ENCODE measurements around the gene MDH1B. TPM values are rescaled to one million over a fixed set of nuclear protein-coding genes. Genes with fewer than 3 reads are reported as not detected.

MDH1B gene
- total and polyA plus RNA-seq, 7 donors: 0.14 to 1.0 (median 0.30) TPM

- intact Hi-C loops (cut with DNase I): loop anchor here in 1 of 2 donors (5.0 kb wide), 1 partner anchor 673 kb away; no protein-coding TSS in a partner anchor
- ATAC-seq (no peak), DNase-seq (no peak)
- Histone ChIP-seq H3K27me3 (ENCODE audit: insufficient read depth in 3 of 3, low read length in 2 of 3) (no peaks in the 10 kb centered on the region), H3K4me3 (no peak overlapping the region), H3K9me3 (no peaks in the 10 kb centered on the region), H3K4me1 (peaks cover 8% of the 10 kb centered on the region), H3K36me3 (ENCODE audit: insufficient read depth in 1 of 2, low read depth in 1 of 2) (peaks cover 0 to 28% of the 10 kb centered on the region in 2 donors), H3K27ac (no peak overlapping the region)
- 84 to 90% (median 86%) methylated on average over 3 of the region's 3 CpGs for WGBS, 3 donors
- TF ChIP-seq CTCF (IDR thresholded peaks at IDR 0.05): no peak
Measured at GRCh38 chr2:206799083-206799482, 34.0 kb upstream of the MDH1B start.

- no peak for TF ChIP-seq CTCF (IDR thresholded peaks at IDR 0.05)
- ATAC-seq: no peak
- H3K4me3 ChIP-seq: no peak overlapping the region
- H3K36me3 ChIP-seq (ENCODE audit: insufficient read depth in 1 of 2, low read depth in 1 of 2): peaks cover 0 to 37% of the 10 kb centered on the region in 2 donors
- H3K9me3 ChIP-seq: no peaks in the 10 kb centered on the region
- intact Hi-C loops (cut with DNase I): loop anchor here in 1 of 2 donors (5.0 kb wide), 1 partner anchor 674 kb away; no protein-coding TSS in a partner anchor
- no peak for DNase-seq
- WGBS, 3 donors: 81 to 86% (median 83%) methylated on average over 5 of the region's 5 CpGs
- no peak overlapping the region for H3K27ac ChIP-seq
- H3K27me3 ChIP-seq (ENCODE audit: insufficient read depth in 3 of 3, low read length in 2 of 3): no peaks in the 10 kb centered on the region
- peaks cover 8% of the 10 kb centered on the region for H3K4me1 ChIP-seq
Measured at GRCh38 chr2:206798000-206798399, 32.9 kb upstream of the MDH1B start.

- peak in 1 of 2 donors; percentile 63 for DNase-seq
- H3K4me3 ChIP-seq: no peak overlapping the region
- peak; percentile 70 to 81 (median 75) for ATAC-seq
- H3K36me3 ChIP-seq (ENCODE audit: insufficient read depth in 1 of 2, low read depth in 1 of 2): peaks cover 0 to 44% of the 10 kb centered on the region in 2 donors
- intact Hi-C loops (cut with DNase I): loop anchor here in 1 of 2 donors (5.0 kb wide), 1 partner anchor 675 kb away; no protein-coding TSS in a partner anchor
- H3K27me3 ChIP-seq (ENCODE audit: insufficient read depth in 3 of 3, low read length in 2 of 3): no peaks in the 10 kb centered on the region
- H3K9me3 ChIP-seq: no peaks in the 10 kb centered on the region
- peaks cover 8% of the 10 kb centered on the region for H3K4me1 ChIP-seq
- TF ChIP-seq CTCF (IDR thresholded peaks at IDR 0.05): no peak
- WGBS, 3 donors: 27 to 33% (median 28%) methylated on average over 4 of the region's 4 CpGs
- H3K27ac ChIP-seq: no peak overlapping the region
Measured at GRCh38 chr2:206797376-206797775, 32.2 kb upstream of the MDH1B start.

GRCh38 chr2:206792645-206793044, 27.5 kb upstream of the MDH1B start:
- DNase-seq: no peak
- peaks cover 12 to 86% of the 10 kb centered on the region in 2 donors for H3K36me3 ChIP-seq (ENCODE audit: insufficient read depth in 1 of 2, low read depth in 1 of 2)
- H3K4me3 ChIP-seq: no peak overlapping the region
- 88 to 91% (median 89%) methylated on average over 5 of the region's 5 CpGs for WGBS, 3 donors
- intact Hi-C loops (cut with DNase I): no loop called here
- H3K27ac ChIP-seq: no peak overlapping the region
- H3K27me3 ChIP-seq (ENCODE audit: insufficient read depth in 3 of 3, low read length in 2 of 3): no peaks in the 10 kb centered on the region
- no peaks in the 10 kb centered on the region for H3K9me3 ChIP-seq
- H3K4me1 ChIP-seq: no peaks in the 10 kb centered on the region
- ATAC-seq: no peak
- no peak for TF ChIP-seq CTCF (IDR thresholded peaks at IDR 0.05)

Data from psoas muscle (tissue), 8 donors.